Measurements from ENCODE around the gene N4BP3. TPM values are rescaled to one million over a fixed set of nuclear protein-coding genes. Genes with fewer than 3 reads are reported as not detected.

N4BP3 gene
- total RNA-seq, 2 experiments from 2014 or later = 26.1 to 28.3 TPM

GRCh38 chr5:178114325-178115135 is 1.2 kb downstream of the N4BP3 start:
- Histone ChIP-seq H3K36me3 (ENCODE audit: insufficient read depth, low read length) (peaks cover 21% of the 10 kb centered on the region), H3K9me2 (ENCODE audit: insufficient read depth, low read length) (no peaks in the 10 kb centered on the region), H3K4me1 (ENCODE audit: insufficient read depth, low read length, poor library complexity, severe bottlenecking) (peaks cover 51% of the 10 kb centered on the region), H3K79me2 (ENCODE audit: insufficient read depth, low read depth, low read length) (peaks cover 59% of the 10 kb centered on the region), H4K20me1 (ENCODE audit: insufficient read depth, low read length) (no peaks in the 10 kb centered on the region), H3K9me3 (ENCODE audit: low read length) (no peaks in the 10 kb centered on the region; the same call in 1 of the 2 replicates), H3K4me3 (ENCODE audit: low read depth, low read length, poor library complexity, severe bottlenecking) (peak overlapping the region; percentile 95), H2AFZ (ENCODE audit: low read length) (0 out of 2 replicates have a peak overlapping the region, but pooled peaks have one; percentile 12), H3K27ac (ENCODE audit: low read depth, low read length, poor library complexity, severe bottlenecking) (peak overlapping the region; percentile 90), H3K4me2 (ENCODE audit: low read length) (peak overlapping the region; percentile 92)
- ChIA-PET POLR2A (interaction anchor here (0.6 to 1.6 kb wide), 3 partner anchors 39 to 1100 kb away, joined by 3 to 4 read pairs (median 4); partner anchors contain the start of gene NHP2), CTCF (ENCODE audit: unreplicated experiment) (interaction anchor here (0.5 kb wide), 1 partner anchor 117 kb away, joined by 4 read pairs; no protein-coding TSS in a partner anchor)
- BruUV-seq (replicated peaks) = no TSS peak
- peak; percentile 62 for DNase-seq (ENCODE audit: low spot score)
- intact Hi-C loops (cut with micrococcal nuclease; ENCODE audit: unreplicated experiment) = loop anchor here (2.0 to 10.0 kb wide), 3 partner anchors 16 to 1690 kb away; partner anchors contain the start of genes DOK3, MGAT4B and RMND5B
- no peak for TF ChIP-seq CTCF (conservative IDR thresholded peaks at IDR 0.05; ENCODE audit: low read length)
- TF ChIP-seq EZH2phosphoT487 (IDR thresholded peaks at IDR 0.05; ENCODE audit: borderline replicate concordance, low read depth, low read length) = no peak

GRCh38 chr5:178115136-178115813 is 1.9 kb downstream of the N4BP3 start:
- intact Hi-C loops (cut with micrococcal nuclease; ENCODE audit: unreplicated experiment) = loop anchor here (2.0 to 10.0 kb wide), 3 partner anchors 16 to 1690 kb away; partner anchors contain the start of genes DOK3, MGAT4B and RMND5B
- DNase-seq (ENCODE audit: low spot score) = peak; percentile 59
- H3K4me3 ChIP-seq (ENCODE audit: low read depth, low read length, poor library complexity, severe bottlenecking) = peak overlapping the region; percentile 95

More at GRCh38 chr5:178115136-178115813, 1.9 kb downstream of the N4BP3 start:
- ChIA-PET POLR2A (interaction anchor here (0.5 to 1.8 kb wide), 5 partner anchors 32 to 1101 kb away, joined by 4 to 7 read pairs (median 5); partner anchors contain the start of gene NHP2), CTCF (ENCODE audit: unreplicated experiment) (interaction anchor here (0.6 kb wide), 2 partner anchors 22 to 38 kb away, joined by 3 to 4 read pairs; no protein-coding TSS in a partner anchor)
- Histone ChIP-seq H3K27ac (ENCODE audit: low read depth, low read length, poor library complexity, severe bottlenecking) (peak overlapping the region; percentile 90), H3K9me2 (ENCODE audit: insufficient read depth, low read length) (no peaks in the 10 kb centered on the region), H2AFZ (ENCODE audit: low read length) (no peak overlapping the region), H3K79me2 (ENCODE audit: insufficient read depth, low read depth, low read length) (peaks cover 60% of the 10 kb centered on the region), H3K4me2 (ENCODE audit: low read length) (peak overlapping the region; percentile 92), H3K9me3 (ENCODE audit: low read length) (no peaks in the 10 kb centered on the region; the same call in 1 of the 2 replicates), H4K20me1 (ENCODE audit: insufficient read depth, low read length) (no peaks in the 10 kb centered on the region), H3K4me1 (ENCODE audit: insufficient read depth, low read length, poor library complexity, severe bottlenecking) (peaks cover 59% of the 10 kb centered on the region), H3K36me3 (ENCODE audit: insufficient read depth, low read length) (peaks cover 28% of the 10 kb centered on the region)
- TF ChIP-seq CTCF (conservative IDR thresholded peaks at IDR 0.05; ENCODE audit: low read length) = no peak
- no peak for TF ChIP-seq EZH2phosphoT487 (IDR thresholded peaks at IDR 0.05; ENCODE audit: borderline replicate concordance, low read depth, low read length)
- BruUV-seq (replicated peaks) = TSS peak; percentile 59
